ENCODE data around the gene TXNRD1. TPM values are rescaled to one million over a fixed set of nuclear protein-coding genes. Genes with fewer than 3 reads are reported as not detected.
"Not testable (repeated sequence)": the region's sequence is repeated elsewhere in the genome, so short reads cannot be mapped to it uniquely, and the experiment has no call there.

Gene TXNRD1
- total RNA-seq, 4 donors from 2014 or later: 33.1 to 52.1 (median 39.4) TPM

GRCh38 chr12:104263026-104263425, 47.4 kb downstream of the TXNRD1 start:
- Histone ChIP-seq H3K27me3 (no peaks in the 10 kb centered on the region), H3K4me3 (no peak overlapping the region), H3K4me1 (peaks cover 12% of the 10 kb centered on the region), H3K9me3 (no peaks in the 10 kb centered on the region), H3K36me3 (no peaks in the 10 kb centered on the region), H3K27ac (peak overlapping the region; percentile 77)
- WGBS: 63% methylated on average over 4 of the region's 4 CpGs
- no peak for DNase-seq (ENCODE audit: low spot score in 2 of 2)
- no peak for TF ChIP-seq POLR2A (IDR thresholded peaks at IDR 0.05)
- TF ChIP-seq, protein P1, sequence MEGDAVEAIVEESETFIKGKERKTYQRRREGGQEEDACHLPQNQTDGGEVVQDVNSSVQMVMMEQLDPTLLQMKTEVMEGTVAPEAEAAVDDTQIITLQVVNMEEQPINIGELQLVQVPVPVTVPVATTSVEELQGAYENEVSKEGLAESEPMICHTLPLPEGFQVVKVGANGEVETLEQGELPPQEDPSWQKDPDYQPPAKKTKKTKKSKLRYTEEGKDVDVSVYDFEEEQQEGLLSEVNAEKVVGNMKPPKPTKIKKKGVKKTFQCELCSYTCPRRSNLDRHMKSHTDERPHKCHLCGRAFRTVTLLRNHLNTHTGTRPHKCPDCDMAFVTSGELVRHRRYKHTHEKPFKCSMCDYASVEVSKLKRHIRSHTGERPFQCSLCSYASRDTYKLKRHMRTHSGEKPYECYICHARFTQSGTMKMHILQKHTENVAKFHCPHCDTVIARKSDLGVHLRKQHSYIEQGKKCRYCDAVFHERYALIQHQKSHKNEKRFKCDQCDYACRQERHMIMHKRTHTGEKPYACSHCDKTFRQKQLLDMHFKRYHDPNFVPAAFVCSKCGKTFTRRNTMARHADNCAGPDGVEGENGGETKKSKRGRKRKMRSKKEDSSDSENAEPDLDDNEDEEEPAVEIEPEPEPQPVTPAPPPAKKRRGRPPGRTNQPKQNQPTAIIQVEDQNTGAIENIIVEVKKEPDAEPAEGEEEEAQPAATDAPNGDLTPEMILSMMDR (IDR thresholded peaks at IDR 0.05): no peak

GRCh38 chr12:104263580-104264358, 48.2 kb downstream of the TXNRD1 start:
- Histone ChIP-seq H3K9me3 (no peaks in the 10 kb centered on the region), H3K4me1 (peaks cover 12% of the 10 kb centered on the region), H3K27me3 (no peaks in the 10 kb centered on the region), H3K4me3 (no peak overlapping the region), H3K36me3 (no peaks in the 10 kb centered on the region), H3K27ac (peak overlapping the region; percentile 77)
- DNase-seq (ENCODE audit: low spot score in 2 of 2): no peak
- TF ChIP-seq, protein P1 (IDR thresholded peaks at IDR 0.05): no peak
- TF ChIP-seq EP300 (IDR thresholded peaks at IDR 0.05) (no peak), POLR2AphosphoS5 (IDR thresholded peaks at IDR 0.05) (no peak), POLR2A (IDR thresholded peaks at IDR 0.05) (no peak)
- 50% methylated on average over 1 of the region's 1 CpG for WGBS

DNA sequence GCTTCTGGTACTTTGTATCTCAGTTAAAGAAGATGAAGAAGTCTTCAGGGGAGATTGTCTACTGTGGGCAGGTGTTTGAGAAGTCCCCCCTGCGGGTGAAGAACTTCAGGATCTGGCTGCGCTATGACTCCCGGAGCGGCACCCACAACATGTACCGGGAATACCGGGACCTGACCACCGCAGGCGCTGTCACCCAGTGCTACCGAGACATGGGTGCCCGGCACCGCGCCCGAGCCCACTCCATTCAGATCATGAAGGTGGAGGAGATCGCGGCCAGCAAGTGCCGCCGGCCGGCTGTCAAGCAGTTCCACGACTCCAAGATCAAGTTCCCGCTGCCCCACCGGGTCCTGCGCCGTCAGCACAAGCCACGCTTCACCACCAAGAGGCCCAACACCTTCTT, 49.9 kb downstream of the TXNRD1 start:
- not testable (repeated sequence) for H3K4me3 ChIP-seq; H3K27ac ChIP-seq; H3K9me3 ChIP-seq; DNase-seq (ENCODE audit: low spot score in 2 of 2); H3K27me3 ChIP-seq; H3K36me3 ChIP-seq
- WGBS: 95% methylated on average over 10 of the region's 24 CpGs
- peaks cover 12% of the 10 kb centered on the region for H3K4me1 ChIP-seq

DNA sequence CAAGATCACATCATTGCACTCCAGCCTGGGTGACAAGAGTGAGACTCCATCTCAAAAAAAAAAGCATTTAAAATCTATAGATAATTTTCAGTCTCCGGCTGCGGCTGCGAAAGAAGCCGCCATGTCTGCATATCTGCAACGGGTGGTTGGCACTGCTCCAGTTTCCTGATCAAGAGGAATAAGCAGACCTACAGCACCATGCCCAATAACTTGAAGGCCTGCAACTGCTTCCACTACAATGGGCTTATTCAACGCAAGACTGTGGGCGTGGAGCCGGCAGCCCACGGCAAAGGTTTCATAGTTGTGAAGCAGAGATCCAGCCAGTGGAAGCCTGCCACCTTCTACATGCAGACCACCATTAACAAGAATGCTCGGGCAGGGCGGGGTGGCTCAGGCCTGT, 57.4 kb downstream of the TXNRD1 start:
- no peak overlapping the region for H3K4me3 ChIP-seq
- H3K27ac ChIP-seq: no peak overlapping the region
- no peaks in the 10 kb centered on the region for H3K27me3 ChIP-seq
- H3K9me3 ChIP-seq: no peaks in the 10 kb centered on the region
- no peak for DNase-seq (ENCODE audit: low spot score in 2 of 2)
- 84% methylated on average over 11 of the region's 11 CpGs for WGBS
- no peaks in the 10 kb centered on the region for H3K36me3 ChIP-seq
- TF ChIP-seq, protein P1 (IDR thresholded peaks at IDR 0.05): no peak
- TF ChIP-seq EP300 (IDR thresholded peaks at IDR 0.05): no peak
- TF ChIP-seq POLR2AphosphoS5 (IDR thresholded peaks at IDR 0.05): no peak
- no peak for TF ChIP-seq POLR2A (IDR thresholded peaks at IDR 0.05)
- peaks cover 11% of the 10 kb centered on the region for H3K4me1 ChIP-seq

- DNase-seq (ENCODE audit: low spot score in 2 of 2): no peak
- TF ChIP-seq POLR2AphosphoS5 (IDR thresholded peaks at IDR 0.05) (no peak), EP300 (IDR thresholded peaks at IDR 0.05) (no peak), POLR2A (IDR thresholded peaks at IDR 0.05) (no peak)
- TF ChIP-seq, protein P1 (IDR thresholded peaks at IDR 0.05): no peak
- Histone ChIP-seq H3K9me3 (no peaks in the 10 kb centered on the region), H3K27ac (no peak overlapping the region), H3K4me3 (no peak overlapping the region), H3K27me3 (no peaks in the 10 kb centered on the region), H3K36me3 (no peaks in the 10 kb centered on the region), H3K4me1 (peaks cover 11% of the 10 kb centered on the region)
- 92% methylated on average over 11 of the region's 11 CpGs for WGBS
Measured at GRCh38 chr12:104273503-104273902, 57.9 kb downstream of the TXNRD1 start.

- Histone ChIP-seq H3K27me3 (no peaks in the 10 kb centered on the region), H3K9me3 (no peaks in the 10 kb centered on the region), H3K36me3 (no peaks in the 10 kb centered on the region), H3K27ac (no peak overlapping the region), H3K4me1 (peaks cover 11% of the 10 kb centered on the region), H3K4me3 (no peak overlapping the region)
- TF ChIP-seq POLR2AphosphoS5 (IDR thresholded peaks at IDR 0.05) (no peak), EP300 (IDR thresholded peaks at IDR 0.05) (no peak), POLR2A (IDR thresholded peaks at IDR 0.05) (no peak)
- TF ChIP-seq, protein P1 (IDR thresholded peaks at IDR 0.05): no peak
- no peak for DNase-seq (ENCODE audit: low spot score in 2 of 2)
- 58% methylated on average over 4 of the region's 4 CpGs for WGBS
Measured at GRCh38 chr12:104274811-104275210, 59.2 kb downstream of the TXNRD1 start.
